Colonic mucosa (tissue), 4 donors: ENCODE data around the gene TAF15. TPM values are rescaled to one million over a fixed set of nuclear protein-coding genes. Genes with fewer than 3 reads are reported as not detected.

Experiments
- DNase-seq: peaks from one replicate; pipeline ENCODE4 v3.0.0-alpha.2; 2020
- H3K27ac ChIP-seq: fragments of 200-600 bp; one replicate; pipeline ENCODE4 v1.8.0; 2021
- H3K27me3 ChIP-seq: fragments of 200-600 bp; one replicate; pipeline ENCODE4 v1.8.0; 2021
- H3K36me3 ChIP-seq: fragments of 200-600 bp; one replicate; pipeline ENCODE4 v1.8.0; 2021
- H3K4me1 ChIP-seq: fragments of 200-600 bp; one replicate; pipeline ENCODE4 v1.8.0; 2021; ENCODE audit warnings: mild to moderate bottlenecking
- H3K4me3 ChIP-seq: fragments of 200-600 bp; one replicate; pipeline ENCODE4 v1.8.0; 2021
- H3K9ac ChIP-seq, 2 donors: one replicate each; pipeline ENCODE4 v1.7.0; 2013; ENCODE audit warnings: control low read depth in 2 of 2, low read depth in 2 of 2, low read length in 2 of 2
- H3K9me3 ChIP-seq: fragments of 200-600 bp; one replicate; pipeline ENCODE4 v1.8.0; 2021
- intact Hi-C: fragments of 100-400 bp; cut with DNase I; formaldehyde crosslinking; loops from one replicate; pipeline ENCODE4 v1.14.1; 2022
- total RNA-seq, 2 donors: library from RNA; stranded (reverse); fragmentation: NEBNext Ultra II Directional in 1 of 2; extraction: Animal tissue kit (Norgen Biotek cat#: 25700) in 1 of 2; gene quantifications; one replicate each; pipeline ENCODE4 v1.2.1, GENCODE V29; 2021
- TF ChIP-seq, protein P1 (sequence below): fragments of 200-600 bp; IDR thresholded peaks from one replicate; pipeline ENCODE4 v1.8.0; 2022; ENCODE audit warnings: antibody characterized with exemption, mild to moderate bottlenecking
- donor health status: healthy.
- donor health status: DM: no; HTN: no; CAD: no.
- donor health status: DM: no; HTN: no; CAD: no.

The TAF15 gene
- total RNA-seq, 2 donors from 2014 or later: 132 to 218 TPM

DNA sequence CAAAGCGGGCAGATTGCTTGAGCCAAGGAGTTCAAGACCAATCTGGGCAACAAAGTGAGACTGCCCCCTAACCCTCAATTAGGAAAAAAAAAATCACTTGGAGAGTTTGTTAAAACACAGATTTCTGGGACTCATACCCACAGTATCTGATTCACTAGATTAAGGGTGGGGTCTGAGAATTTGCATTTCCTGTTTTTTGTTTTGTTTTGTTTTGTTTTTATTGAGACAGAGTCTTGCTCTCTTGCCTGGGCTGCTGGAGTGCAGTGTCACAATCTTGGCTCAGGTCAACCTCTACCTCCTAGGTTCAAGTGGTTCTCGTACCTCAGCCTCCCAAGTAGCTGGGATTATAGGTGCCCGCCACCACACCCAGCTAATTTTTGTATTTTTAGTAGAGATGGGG lies 58.3 kb downstream of the TAF15 start:
- Histone ChIP-seq H3K4me3 (no peak overlapping the region), H3K9me3 (no peaks in the 10 kb centered on the region), H3K27me3 (no peaks in the 10 kb centered on the region), H3K9ac (no peak overlapping the region), H3K27ac (no peak overlapping the region), H3K36me3 (no peaks in the 10 kb centered on the region), H3K4me1 (no peaks in the 10 kb centered on the region)
- intact Hi-C loops: no loop called here
- DNase-seq: no peak
- TF ChIP-seq, protein P1, sequence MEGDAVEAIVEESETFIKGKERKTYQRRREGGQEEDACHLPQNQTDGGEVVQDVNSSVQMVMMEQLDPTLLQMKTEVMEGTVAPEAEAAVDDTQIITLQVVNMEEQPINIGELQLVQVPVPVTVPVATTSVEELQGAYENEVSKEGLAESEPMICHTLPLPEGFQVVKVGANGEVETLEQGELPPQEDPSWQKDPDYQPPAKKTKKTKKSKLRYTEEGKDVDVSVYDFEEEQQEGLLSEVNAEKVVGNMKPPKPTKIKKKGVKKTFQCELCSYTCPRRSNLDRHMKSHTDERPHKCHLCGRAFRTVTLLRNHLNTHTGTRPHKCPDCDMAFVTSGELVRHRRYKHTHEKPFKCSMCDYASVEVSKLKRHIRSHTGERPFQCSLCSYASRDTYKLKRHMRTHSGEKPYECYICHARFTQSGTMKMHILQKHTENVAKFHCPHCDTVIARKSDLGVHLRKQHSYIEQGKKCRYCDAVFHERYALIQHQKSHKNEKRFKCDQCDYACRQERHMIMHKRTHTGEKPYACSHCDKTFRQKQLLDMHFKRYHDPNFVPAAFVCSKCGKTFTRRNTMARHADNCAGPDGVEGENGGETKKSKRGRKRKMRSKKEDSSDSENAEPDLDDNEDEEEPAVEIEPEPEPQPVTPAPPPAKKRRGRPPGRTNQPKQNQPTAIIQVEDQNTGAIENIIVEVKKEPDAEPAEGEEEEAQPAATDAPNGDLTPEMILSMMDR: no peak

- H3K9ac ChIP-seq: no peak within 1 kb of the TSS
- H3K27ac ChIP-seq: no peak within 1 kb of the TSS
- intact Hi-C loops: no loop called here
- no peaks in the 10 kb centered on the region for H3K4me1 ChIP-seq
- H3K27me3 ChIP-seq: no peaks in the 10 kb centered on the region
- H3K9me3 ChIP-seq: no peaks in the 10 kb centered on the region
- H3K36me3 ChIP-seq: no peaks in the 10 kb centered on the region
- TF ChIP-seq, protein P1: no peak
- DNase-seq: no peak
- no peak within 1 kb of the TSS for H3K4me3 ChIP-seq
These were observed 59.5 kb downstream of the TAF15 start, which contains the start of gene HEATR9 for GRCh38 chr17:35868737-35869136. TSS of gene HEATR9 (minus strand) at chr17:35868891. CDS start at chr17:35868742, 149 bp downstream.

- no peaks in the 10 kb centered on the region for H3K9me3 ChIP-seq
- no peaks in the 10 kb centered on the region for H3K27me3 ChIP-seq
- no peak overlapping the region for H3K9ac ChIP-seq
- H3K4me3 ChIP-seq: no peak overlapping the region
- TF ChIP-seq, protein P1: no peak
- H3K27ac ChIP-seq: no peak overlapping the region
- intact Hi-C loops: no loop called here
- DNase-seq: no peak
- no peaks in the 10 kb centered on the region for H3K4me1 ChIP-seq
- H3K36me3 ChIP-seq: no peaks in the 10 kb centered on the region
These were observed 61.9 kb downstream of the TAF15 start for GRCh38 chr17:35870906-35871819.

- Histone ChIP-seq H3K27me3 (no peaks in the 10 kb centered on the region), H3K27ac (no peak overlapping the region), H3K4me3 (no peak overlapping the region), H3K36me3 (no peaks in the 10 kb centered on the region), H3K4me1 (no peaks in the 10 kb centered on the region), H3K9ac (no peak overlapping the region), H3K9me3 (no peaks in the 10 kb centered on the region)
- no peak for DNase-seq
- intact Hi-C loops: no loop called here
- TF ChIP-seq, protein P1: no peak
These were observed 63.1 kb downstream of the TAF15 start for GRCh38 chr17:35872196-35872980.

DNA sequence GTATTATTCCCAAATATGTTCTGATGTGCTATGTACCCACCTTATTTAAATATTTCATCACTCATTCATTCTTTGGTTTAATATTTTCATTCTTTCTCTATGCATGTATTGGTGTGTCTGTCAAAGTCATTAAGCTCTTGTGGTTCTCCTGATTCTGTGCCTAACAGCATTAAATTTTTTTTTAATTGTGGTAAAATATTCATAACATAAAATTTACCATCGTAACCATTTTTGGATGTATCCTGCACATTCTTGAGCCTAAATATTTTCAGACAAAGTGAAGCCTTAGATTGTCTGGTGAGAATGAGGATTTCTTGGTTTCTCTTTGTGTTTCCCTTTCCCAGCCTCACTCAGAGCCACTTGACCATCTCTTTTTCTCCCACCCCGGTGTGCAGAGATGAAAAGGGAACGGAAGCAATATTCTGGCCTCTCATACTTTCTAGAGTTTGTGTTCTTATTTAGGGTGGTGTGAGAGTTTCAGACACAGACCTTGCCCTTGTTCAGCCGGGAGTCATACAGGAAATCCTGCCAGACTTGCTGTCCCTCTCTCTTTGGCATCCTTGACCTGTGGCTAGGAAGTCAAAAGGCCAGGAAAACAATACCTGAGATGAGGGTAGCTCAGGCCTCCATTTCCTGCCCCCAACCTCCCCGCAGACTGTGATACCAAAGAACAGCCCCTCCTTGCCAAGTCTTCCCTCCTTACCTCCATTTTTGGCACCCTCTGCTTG lies 66.0 kb downstream of the TAF15 start:
- no peaks in the 10 kb centered on the region for H3K9me3 ChIP-seq
- intact Hi-C loops: no loop called here
- H3K27ac ChIP-seq: no peak overlapping the region
- no peak for DNase-seq
- no peak overlapping the region for H3K9ac ChIP-seq
- H3K4me3 ChIP-seq: no peak overlapping the region
- no peaks in the 10 kb centered on the region for H3K36me3 ChIP-seq
- H3K4me1 ChIP-seq: no peaks in the 10 kb centered on the region
- no peaks in the 10 kb centered on the region for H3K27me3 ChIP-seq
- TF ChIP-seq, protein P1: no peak
